ENCODE measurements around the gene DXO.
"Not testable (repeated sequence)": the region's sequence is repeated elsewhere in the genome, so short reads cannot be mapped to it uniquely, and the experiment has no call there.

GRCh38 chr6:32005538-32005880 lies 33.6 kb upstream of the DXO start:
- TF ChIP-seq, protein P1, sequence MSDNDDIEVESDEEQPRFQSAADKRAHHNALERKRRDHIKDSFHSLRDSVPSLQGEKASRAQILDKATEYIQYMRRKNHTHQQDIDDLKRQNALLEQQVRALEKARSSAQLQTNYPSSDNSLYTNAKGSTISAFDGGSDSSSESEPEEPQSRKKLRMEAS (IDR thresholded peaks at IDR 0.05): not testable (repeated sequence)
- not testable (repeated sequence) for TF ChIP-seq GABPA (IDR thresholded peaks at IDR 0.05 in 1 of 2, conservative IDR thresholded peaks at IDR 0.05 in 1 of 2); TAF1 (conservative IDR thresholded peaks at IDR 0.05); RXRA (IDR thresholded peaks at IDR 0.05); CTCF (IDR thresholded peaks at IDR 0.05; ENCODE audit: low read depth, low read length, missing input control); REST (IDR thresholded peaks at IDR 0.05)
